ENCODE results near the gene DAAM1.
A peak's percentile ranks its signal among the peaks of the same experiment; 100 is the strongest.

DAAM1 gene

DNA sequence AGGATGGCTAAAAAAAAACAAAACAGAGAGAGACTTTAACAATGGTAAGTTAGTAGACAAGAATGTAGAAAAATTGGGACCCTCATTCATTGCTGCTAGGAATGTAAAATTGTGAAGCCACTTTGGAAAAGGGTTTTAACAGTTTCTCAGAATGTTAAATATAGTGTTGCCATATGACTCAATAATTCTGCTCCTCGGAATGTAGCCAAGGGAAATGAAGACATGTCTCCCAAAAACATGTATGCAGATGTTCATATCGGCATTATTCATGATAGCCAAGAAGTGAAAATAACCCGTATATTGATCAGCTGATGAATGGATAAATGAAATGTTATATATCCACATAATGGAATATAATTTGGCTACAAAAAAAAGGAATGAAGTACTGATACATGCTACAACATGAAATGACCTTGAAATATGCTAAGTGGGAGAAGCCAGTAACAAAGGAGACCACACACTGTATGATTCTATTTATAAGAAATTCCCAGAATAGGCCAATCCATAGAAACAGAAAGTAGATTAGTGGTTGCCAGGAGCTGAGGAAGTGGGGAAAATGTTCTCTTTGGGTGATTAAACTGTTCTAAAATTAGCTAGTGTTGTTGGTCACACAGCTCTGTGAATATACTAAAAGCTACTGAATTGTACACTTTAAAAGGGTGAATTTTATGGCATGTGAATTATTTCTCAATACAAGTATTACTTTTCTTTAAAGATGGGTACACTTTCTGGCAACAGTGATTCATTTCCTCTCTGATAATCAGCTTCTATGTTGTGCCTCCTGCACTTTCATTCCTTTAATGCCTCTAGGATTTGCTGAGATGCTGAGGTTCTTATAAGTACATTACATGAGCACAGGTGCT is 132.5 kb downstream of the DAAM1 start:
- H3K36me3 ChIP-seq = peaks cover 7 to 26% (median 14%) of the 10 kb centered on the region in 3 donors
- TF ChIP-seq, protein P1, sequence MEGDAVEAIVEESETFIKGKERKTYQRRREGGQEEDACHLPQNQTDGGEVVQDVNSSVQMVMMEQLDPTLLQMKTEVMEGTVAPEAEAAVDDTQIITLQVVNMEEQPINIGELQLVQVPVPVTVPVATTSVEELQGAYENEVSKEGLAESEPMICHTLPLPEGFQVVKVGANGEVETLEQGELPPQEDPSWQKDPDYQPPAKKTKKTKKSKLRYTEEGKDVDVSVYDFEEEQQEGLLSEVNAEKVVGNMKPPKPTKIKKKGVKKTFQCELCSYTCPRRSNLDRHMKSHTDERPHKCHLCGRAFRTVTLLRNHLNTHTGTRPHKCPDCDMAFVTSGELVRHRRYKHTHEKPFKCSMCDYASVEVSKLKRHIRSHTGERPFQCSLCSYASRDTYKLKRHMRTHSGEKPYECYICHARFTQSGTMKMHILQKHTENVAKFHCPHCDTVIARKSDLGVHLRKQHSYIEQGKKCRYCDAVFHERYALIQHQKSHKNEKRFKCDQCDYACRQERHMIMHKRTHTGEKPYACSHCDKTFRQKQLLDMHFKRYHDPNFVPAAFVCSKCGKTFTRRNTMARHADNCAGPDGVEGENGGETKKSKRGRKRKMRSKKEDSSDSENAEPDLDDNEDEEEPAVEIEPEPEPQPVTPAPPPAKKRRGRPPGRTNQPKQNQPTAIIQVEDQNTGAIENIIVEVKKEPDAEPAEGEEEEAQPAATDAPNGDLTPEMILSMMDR (IDR thresholded peaks at IDR 0.05) = no peak
- no peaks in the 10 kb centered on the region for H3K27me3 ChIP-seq
- no peaks in the 10 kb centered on the region for H3K9me3 ChIP-seq
- H3K4me1 ChIP-seq = peaks cover 0 to 69% (median 44%) of the 10 kb centered on the region in 4 donors
- DNase-seq = no peak
- H3K27ac ChIP-seq = peak overlapping the region; percentile 66 to 68
- H3K4me3 ChIP-seq = no peak overlapping the region
- intact Hi-C loops (cut with DNase I; ENCODE audit: low total_unique reads) = no loop called here

DNA sequence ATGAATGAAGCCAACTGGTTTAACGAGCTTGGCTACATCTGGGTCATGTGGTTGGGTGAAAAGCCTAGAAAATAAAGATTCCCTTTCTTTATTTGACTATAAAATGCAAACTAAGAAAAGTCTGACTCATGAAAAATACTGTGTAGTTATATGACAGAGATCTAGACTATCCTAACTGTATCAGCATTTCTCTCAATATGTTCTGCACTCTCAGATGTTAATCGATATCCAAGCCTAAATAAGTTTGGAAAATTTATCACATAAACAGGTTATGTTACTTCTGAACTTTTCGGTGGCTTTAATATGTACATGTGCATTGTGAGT is 133.1 kb downstream of the DAAM1 start:
- DNase-seq = no peak
- no peaks in the 10 kb centered on the region for H3K9me3 ChIP-seq
- H3K27ac ChIP-seq = peak overlapping the region; percentile 66 to 68
- no peak overlapping the region for H3K4me3 ChIP-seq
- H3K27me3 ChIP-seq = no peaks in the 10 kb centered on the region
- TF ChIP-seq, protein P1 (IDR thresholded peaks at IDR 0.05) = no peak
- H3K36me3 ChIP-seq = peaks cover 13 to 32% (median 19%) of the 10 kb centered on the region in 3 donors
- intact Hi-C loops (cut with DNase I; ENCODE audit: low total_unique reads) = no loop called here
- peaks cover 0 to 73% (median 44%) of the 10 kb centered on the region in 4 donors for H3K4me1 ChIP-seq

DNA sequence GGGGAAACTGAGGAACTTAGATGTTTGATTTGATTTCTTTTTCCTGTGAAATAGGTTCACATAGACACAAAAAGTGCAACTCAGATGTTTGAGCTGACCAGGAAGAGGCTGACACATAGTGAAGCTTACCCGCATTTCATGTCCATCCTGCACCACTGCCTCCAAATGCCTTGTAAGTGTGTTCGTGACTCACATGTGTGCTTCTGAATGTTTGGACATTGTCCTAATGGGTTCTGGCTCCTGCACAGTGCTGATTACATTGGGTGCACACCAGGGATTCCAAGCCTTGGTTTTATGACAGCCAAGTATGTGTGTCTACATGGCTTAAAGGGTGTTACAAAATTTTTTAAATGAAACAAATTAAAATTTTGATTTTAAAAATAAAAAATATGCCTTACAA is 137.4 kb downstream of the DAAM1 start:
- Histone ChIP-seq H3K36me3 (peaks cover 33 to 49% (median 34%) of the 10 kb centered on the region in 3 donors), H3K4me1 (peaks cover 0 to 30% (median 11%) of the 10 kb centered on the region in 4 donors), H3K27me3 (no peaks in the 10 kb centered on the region), H3K4me3 (no peak overlapping the region), H3K9me3 (no peaks in the 10 kb centered on the region), H3K27ac (peak overlapping the region; percentile 12 to 14)
- intact Hi-C loops (cut with DNase I; ENCODE audit: low total_unique reads) = no loop called here
- TF ChIP-seq, protein P1 (IDR thresholded peaks at IDR 0.05) = no peak
- peak in 1 of 2 donors; percentile 58 for DNase-seq

DNA sequence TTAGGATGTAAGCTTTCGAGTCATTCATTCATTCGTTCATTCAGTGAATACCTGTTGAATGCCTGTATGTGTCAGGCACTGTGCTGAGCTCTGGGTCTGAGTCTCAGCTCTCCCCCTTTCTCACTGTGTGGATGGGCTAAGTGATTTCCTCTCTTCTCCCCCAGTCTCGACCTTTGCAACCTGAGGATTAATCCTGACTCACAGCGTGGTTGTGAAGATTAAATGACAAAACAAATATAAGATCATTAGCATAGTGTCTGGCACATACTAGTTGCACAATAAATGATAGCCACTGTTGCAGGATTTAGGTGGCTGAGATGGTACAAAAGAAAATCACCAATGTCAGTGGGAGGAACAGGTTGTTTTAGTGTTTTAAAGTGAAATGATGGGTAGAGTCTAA is 140.0 kb downstream of the DAAM1 start:
- Histone ChIP-seq H3K4me3 (no peak overlapping the region), H3K27ac (peak overlapping the region in 1 of 2 donors; percentile 1), H3K36me3 (peaks cover 42 to 52% (median 43%) of the 10 kb centered on the region in 3 donors), H3K4me1 (peaks cover 0 to 21% (median 11%) of the 10 kb centered on the region in 4 donors), H3K9me3 (no peaks in the 10 kb centered on the region), H3K27me3 (no peaks in the 10 kb centered on the region)
- TF ChIP-seq, protein P1 (IDR thresholded peaks at IDR 0.05) = no peak
- DNase-seq = no peak
- intact Hi-C loops (cut with DNase I; ENCODE audit: low total_unique reads) = no loop called here

DNA sequence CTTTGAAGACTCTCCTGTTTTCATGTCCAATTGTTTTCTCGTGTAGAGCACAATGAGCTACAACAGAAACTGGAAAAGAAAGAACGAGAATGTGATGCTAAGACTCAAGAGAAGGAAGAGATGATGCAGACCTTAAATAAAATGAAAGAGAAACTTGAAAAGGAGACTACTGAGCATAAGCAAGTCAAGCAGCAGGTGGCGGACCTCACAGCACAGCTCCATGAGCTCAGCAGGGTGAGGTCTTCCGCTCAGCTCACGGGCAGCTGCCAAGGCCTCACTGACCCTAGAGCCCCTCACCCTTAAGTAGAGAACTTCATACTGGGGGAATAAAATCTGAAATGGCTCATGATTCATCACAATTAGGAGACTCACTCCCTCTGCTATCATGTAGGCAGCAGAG is 142.0 kb downstream of the DAAM1 start:
- no peak overlapping the region for H3K4me3 ChIP-seq
- H3K4me1 ChIP-seq = peaks cover 0 to 41% (median 25%) of the 10 kb centered on the region in 4 donors
- no peaks in the 10 kb centered on the region for H3K27me3 ChIP-seq
- no peaks in the 10 kb centered on the region for H3K9me3 ChIP-seq
- DNase-seq = no peak
- peaks cover 33 to 42% (median 40%) of the 10 kb centered on the region in 3 donors for H3K36me3 ChIP-seq
- intact Hi-C loops (cut with DNase I; ENCODE audit: low total_unique reads) = no loop called here
- peak overlapping the region in 1 of 2 donors; percentile 4 for H3K27ac ChIP-seq
- TF ChIP-seq, protein P1 (IDR thresholded peaks at IDR 0.05) = no peak

Measured in tibial artery (tissue), 4 donors.